DND-41 (cell line): Measurements from ENCODE around the gene ACVRL1.

Experiments used
- ATAC-seq: fragments of 200-7000 bp; cut with Tn5 transposase; 3 replicates; pipeline ENCODE4 v1.9.1; 2021; ENCODE audit warnings: low read depth; ENCODE audit not compliant: insufficient read depth
- DNase-seq: peaks from one replicate; pipeline ENCODE4 v3.0.0-alpha.2; 2020
- H2AFZ ChIP-seq: 2 replicates; pipeline ENCODE4 v1.6.0; 2012; ENCODE audit warnings: low read depth, low read length
- H3K27ac ChIP-seq: 2 replicates; pipeline ENCODE4 v1.5.1; 2012; ENCODE audit warnings: low read length, inconsistent platforms
- H3K27me3 ChIP-seq: fragments of 200-600 bp; sonication (generic); 2 replicates; pipeline ENCODE4 v1.6.0; 2012; ENCODE audit warnings: low read length, mild to moderate bottlenecking, inconsistent platforms; ENCODE audit not compliant: insufficient read depth, poor library complexity
- H3K36me3 ChIP-seq: 2 replicates; pipeline ENCODE4 v1.5.1; 2012; ENCODE audit warnings: low read length, inconsistent platforms; ENCODE audit not compliant: insufficient read depth
- H3K4me1 ChIP-seq: 2 replicates; pipeline ENCODE4 v1.5.1; 2012; ENCODE audit warnings: mild to moderate bottlenecking, low read length; ENCODE audit not compliant: insufficient read depth
- H3K4me2 ChIP-seq: 2 replicates; pipeline ENCODE4 v1.6.0; 2012; ENCODE audit warnings: mild to moderate bottlenecking, moderate library complexity, low read length, inconsistent platforms; ENCODE audit not compliant: insufficient read depth
- H3K4me3 ChIP-seq, 2 experiments: fragments of 200-600 bp in 1 of 2; shearing (Covaris generic) in 1 of 2; 2 replicates each; pipeline ENCODE4 v1.5.1; 2012 to 2016; ENCODE audit warnings: inconsistent platforms in 2 of 2, low read length in 2 of 2, mild to moderate bottlenecking in 2 of 2, low read depth in 1 of 2, moderate library complexity in 1 of 2
- H3K79me2 ChIP-seq: 2 replicates; pipeline ENCODE4 v1.6.0; 2012; ENCODE audit warnings: low read length, inconsistent platforms; ENCODE audit not compliant: insufficient read depth
- H3K9ac ChIP-seq: 2 replicates; pipeline ENCODE4 v1.6.0; 2012; ENCODE audit warnings: low read depth, mild to moderate bottlenecking, inconsistent platforms, low read length, moderate library complexity
- H3K9me3 ChIP-seq: 2 replicates; pipeline ENCODE4 v1.5.1; 2012; ENCODE audit warnings: low read length, moderate library complexity, mild to moderate bottlenecking, inconsistent platforms; ENCODE audit not compliant: insufficient read depth, severe bottlenecking
- H4K20me1 ChIP-seq: 2 replicates; pipeline ENCODE4 v1.6.0; 2012; ENCODE audit warnings: low read length; ENCODE audit not compliant: insufficient read depth
- CTCF ChIP-seq: IDR thresholded peaks from 2 replicates; pipeline ENCODE4 v1.5.1; 2012; ENCODE audit warnings: borderline replicate concordance, low read length, moderate library complexity, mild to moderate bottlenecking; ENCODE audit not compliant: poor library complexity, severe bottlenecking; ENCODE audit errors: extremely low read depth
- EZH2 ChIP-seq: IDR thresholded peaks from 3 replicates; pipeline ENCODE4 v1.6.1; 2012; ENCODE audit warnings: borderline replicate concordance, low read depth, mild to moderate bottlenecking, moderate library complexity, low read length, inconsistent platforms; ENCODE audit not compliant: severe bottlenecking

The ACVRL1 gene

GRCh38 chr12:51943346-51943745, 36.0 kb downstream of the ACVRL1 start:
- TF ChIP-seq EZH2 (no peak), CTCF (no peak)
- Histone ChIP-seq H3K4me1 (no peaks in the 10 kb centered on the region), H3K9ac (no peak overlapping the region), H3K36me3 (no peaks in the 10 kb centered on the region), H2AFZ (no peak overlapping the region), H3K4me3 (no peak overlapping the region), H3K27ac (no peak overlapping the region), H4K20me1 (no peaks in the 10 kb centered on the region), H3K9me3 (peaks cover 14% of the 10 kb centered on the region), H3K79me2 (no peaks in the 10 kb centered on the region), H3K4me2 (no peak overlapping the region), H3K27me3 (peaks cover 6% of the 10 kb centered on the region)
- DNase-seq (no peak), ATAC-seq (no peak)

- Histone ChIP-seq H3K9me3 (peaks cover 14% of the 10 kb centered on the region), H3K4me2 (no peak overlapping the region), H3K4me1 (no peaks in the 10 kb centered on the region), H3K9ac (no peak overlapping the region), H4K20me1 (no peaks in the 10 kb centered on the region), H3K27me3 (peaks cover 11% of the 10 kb centered on the region), H3K79me2 (no peaks in the 10 kb centered on the region), H3K36me3 (no peaks in the 10 kb centered on the region), H2AFZ (no peak overlapping the region), H3K4me3 (no peak overlapping the region), H3K27ac (no peak overlapping the region)
- DNase-seq (no peak), ATAC-seq (no peak)
- TF ChIP-seq CTCF: no peak
- no peak for TF ChIP-seq EZH2
These were observed 37.4 kb downstream of the ACVRL1 start for GRCh38 chr12:51944608-51945233.

- Histone ChIP-seq H4K20me1 (no peaks in the 10 kb centered on the region), H3K36me3 (no peaks in the 10 kb centered on the region; the same call in 1 of the 2 replicates), H3K27me3 (peaks cover 23% of the 10 kb centered on the region), H3K9me3 (peaks cover 14% of the 10 kb centered on the region), H3K79me2 (peaks cover 8% of the 10 kb centered on the region), H3K9ac (no peak overlapping the region), H3K4me1 (peaks cover 13% of the 10 kb centered on the region), H3K4me2 (no peak overlapping the region), H3K4me3 (no peak overlapping the region), H2AFZ (no peak overlapping the region), H3K27ac (no peak overlapping the region)
- ATAC-seq (no peak), DNase-seq (no peak)
- no peak for TF ChIP-seq EZH2
- TF ChIP-seq CTCF: no peak
These were observed 40.1 kb downstream of the ACVRL1 start for GRCh38 chr12:51947246-51947996.
